ENCODE data around the gene METTL3.
A peak's percentile ranks its signal among the peaks of the same experiment; 100 is the strongest.

Gene METTL3

DNA sequence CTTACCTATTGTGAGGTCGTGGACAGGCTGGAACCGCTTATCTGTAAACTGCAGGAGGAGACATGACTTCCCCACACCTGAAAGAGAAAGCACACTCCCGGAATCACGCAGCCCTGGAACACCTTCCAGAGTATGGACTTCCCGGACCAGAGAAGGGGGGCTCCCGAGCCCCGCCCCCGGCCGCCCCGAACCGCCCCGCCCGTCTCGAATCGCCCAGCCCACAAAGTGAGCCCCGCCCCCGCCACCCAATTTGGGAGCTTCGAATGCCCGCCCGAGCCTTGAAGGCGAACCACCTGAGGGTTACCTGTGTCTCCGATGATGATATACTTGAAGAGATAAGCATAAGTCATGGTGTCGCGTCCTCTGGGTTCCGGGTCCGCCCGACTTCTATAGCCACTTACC is 34.6 kb downstream of the METTL3 start:
- DNase-seq: peak; percentile 85

DNA sequence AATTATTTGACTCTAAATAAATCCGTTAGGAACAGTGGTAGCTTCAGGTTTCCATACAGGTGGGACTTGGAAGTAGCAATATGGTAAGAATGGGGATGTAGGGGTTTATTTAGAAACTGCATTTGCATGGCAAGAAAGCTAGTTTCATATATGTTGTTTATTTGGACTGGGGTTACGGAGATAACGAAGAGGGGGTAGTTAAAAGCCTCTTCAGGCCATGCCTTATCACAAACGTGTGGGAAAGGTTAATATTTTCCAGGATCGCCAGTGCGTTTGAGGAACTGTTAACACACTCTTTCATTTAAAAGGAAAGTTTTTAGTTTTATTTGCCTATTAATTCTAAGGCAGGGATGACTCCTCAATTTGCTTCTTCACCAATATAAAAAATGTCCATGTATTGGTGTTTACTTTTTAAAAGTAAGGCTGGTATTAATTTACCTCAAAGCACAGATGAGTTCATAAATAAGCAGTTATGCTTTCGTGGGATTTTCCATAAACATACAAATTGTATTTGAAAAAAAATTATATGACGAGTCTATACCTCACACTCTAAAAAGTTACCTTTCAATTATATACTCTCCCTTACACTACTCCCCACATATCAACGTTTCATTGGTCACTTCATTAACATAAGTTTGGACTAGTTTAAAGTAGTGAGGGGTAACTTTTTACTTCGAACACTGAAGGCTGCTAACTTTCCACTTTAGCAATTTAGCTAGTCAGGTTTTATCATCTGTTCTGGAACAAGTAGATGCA is 35.2 kb downstream of the METTL3 start:
- no peak for DNase-seq

DNA sequence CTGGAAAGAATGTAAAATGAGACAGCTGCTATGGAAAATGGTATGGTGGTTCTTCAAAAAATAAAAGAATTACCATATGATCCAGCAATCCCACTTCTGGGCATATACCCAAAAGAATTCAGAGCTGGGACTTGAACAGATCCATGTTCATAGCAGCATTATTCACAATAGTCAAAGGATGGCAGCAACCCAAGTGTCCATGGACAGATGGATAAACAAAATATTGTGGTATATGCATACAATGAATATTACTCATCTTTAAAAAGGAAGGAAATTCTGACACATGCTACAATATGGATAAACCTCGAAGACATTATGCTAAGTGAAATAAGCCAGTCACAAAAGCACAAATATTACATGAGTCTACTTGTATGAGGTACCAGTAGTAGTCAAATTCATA is 43.5 kb downstream of the METTL3 start:
- no peak for DNase-seq

DNA sequence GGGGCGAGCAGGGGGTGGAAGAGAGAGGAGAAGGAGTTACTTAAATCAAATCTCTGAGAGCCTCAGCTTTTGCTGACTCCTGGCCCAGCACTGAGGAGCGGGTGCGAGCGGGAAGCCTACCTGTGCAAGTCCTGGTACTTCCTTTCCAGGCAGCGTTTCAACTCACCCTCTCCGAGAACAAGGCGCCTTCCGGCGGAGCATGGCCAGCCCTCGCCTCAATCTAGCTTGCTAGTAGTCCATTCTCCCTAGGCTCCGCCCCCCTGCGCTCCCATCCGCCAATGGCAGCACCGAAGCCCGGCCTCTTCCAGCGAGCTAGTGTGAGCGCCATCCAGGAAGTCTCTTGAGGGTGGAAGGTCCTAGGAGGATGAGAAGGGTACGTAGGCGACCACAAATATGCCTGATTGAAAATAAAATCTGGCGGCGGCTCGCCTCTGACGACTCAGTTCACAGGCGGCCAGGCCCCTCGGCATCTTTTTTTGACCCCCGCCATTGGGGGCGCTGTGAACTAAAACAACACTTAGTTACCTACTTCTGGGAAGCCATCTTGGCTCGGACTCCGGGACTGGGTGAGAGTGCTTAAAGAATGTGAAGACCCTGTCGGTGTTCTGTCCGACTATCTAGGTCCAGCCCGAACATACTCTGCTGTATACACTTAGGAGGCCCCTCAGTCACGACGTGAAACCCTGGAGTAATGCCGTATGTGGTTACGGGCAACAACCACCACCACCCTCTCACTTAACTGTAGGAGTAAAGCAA is 55.0 kb downstream of the METTL3 start, which contains the start of gene CHD8:
CHD8 (minus strand) TSS at position 212 of the 756 bp plus-strand sequence. CDS start 24,480 bp downstream, outside the sequence.
- DNase-seq: peak; percentile 96

DNA sequence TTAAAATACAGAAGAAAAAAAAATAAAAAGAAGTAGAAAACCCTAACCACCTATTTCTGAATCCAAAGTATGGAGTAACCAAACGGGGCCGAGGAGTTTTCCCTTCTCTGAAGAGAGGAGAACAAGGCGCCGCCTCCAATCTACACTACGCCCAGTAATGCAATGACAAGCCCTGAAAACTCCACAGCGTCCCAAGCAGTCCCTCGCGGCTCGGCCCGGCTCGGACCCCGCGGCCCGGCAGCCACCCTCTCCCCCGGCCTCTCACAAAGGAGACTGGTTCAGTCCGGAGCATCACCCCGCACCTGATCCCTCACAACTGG is 55.6 kb downstream of the METTL3 start:
- DNase-seq: no peak

DNA sequence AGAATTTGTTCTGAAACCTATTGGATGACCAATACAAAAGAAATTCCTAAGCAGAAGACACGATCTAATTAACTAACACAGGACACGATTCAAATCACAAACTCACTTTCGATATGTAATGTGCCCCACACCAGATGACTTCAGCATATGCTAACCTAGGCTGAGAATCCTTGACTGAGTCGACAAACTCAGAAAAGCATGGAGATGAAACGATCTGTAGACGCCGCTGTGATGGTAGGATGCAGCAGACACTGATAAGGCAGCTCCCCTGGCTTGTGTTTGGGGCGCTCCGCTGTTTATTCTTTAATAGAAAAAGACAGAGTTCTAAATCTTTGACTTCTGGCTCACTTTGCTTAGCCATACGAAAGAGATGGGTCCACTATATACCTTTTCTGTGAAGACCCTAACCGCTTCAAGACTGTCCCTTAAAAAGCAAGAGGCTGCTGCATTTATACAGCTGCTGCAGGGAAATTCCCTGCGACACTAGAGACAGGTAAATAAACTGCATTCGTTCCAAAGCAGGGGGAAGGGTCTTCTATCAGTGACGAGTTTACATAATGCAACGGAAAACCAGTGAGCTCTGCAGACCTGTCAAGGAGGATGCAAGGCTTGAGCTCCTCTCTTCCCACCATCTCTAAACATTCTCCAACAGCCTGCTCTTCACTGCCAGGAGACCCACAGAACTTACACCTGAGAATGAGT is 56.1 kb downstream of the METTL3 start:
- no peak for DNase-seq

DNA sequence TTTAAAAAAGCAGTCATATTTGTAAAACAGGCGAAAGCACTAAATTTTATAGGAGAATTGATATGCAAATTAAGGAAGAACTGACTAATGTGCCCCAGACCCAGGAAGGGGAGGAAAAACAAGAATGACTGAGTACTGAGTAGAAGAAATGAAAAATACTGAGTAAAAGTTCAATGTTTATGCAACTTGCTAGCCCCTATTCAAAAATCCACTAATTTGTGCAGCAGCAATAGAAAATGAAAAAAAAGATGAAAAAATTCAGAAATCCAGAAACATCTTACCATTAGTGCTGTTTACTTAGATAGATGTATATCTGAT is 61.3 kb downstream of the METTL3 start:
- DNase-seq: no peak

Measured in activated T-cell treated with anti-CD3 and anti-CD28 coated beads, Interleukin-2, amount 50 U/mL, for 1 hour (primary cell).